HFFc6 (cell line): ENCODE measurements around the gene DSTN. TPM values are rescaled to one million over a fixed set of nuclear protein-coding genes. Genes with fewer than 3 reads are reported as not detected.

Experiments
- DNase-seq: peaks from one replicate; pipeline ENCODE4 v3.0.0-alpha.2; 2018
- H3K27ac Mint-ChIP-seq: 2 replicates; pipeline ENCODE4 v1.8.0; 2020; ENCODE audit warnings: mild to moderate bottlenecking, mixed read lengths
- H3K27me3 Mint-ChIP-seq: 2 replicates; pipeline ENCODE4 v1.8.0; 2021; ENCODE audit warnings: mild to moderate bottlenecking, moderate library complexity, mixed read lengths; ENCODE audit not compliant: insufficient read depth
- H3K36me3 Mint-ChIP-seq: 2 replicates; pipeline ENCODE4 v1.8.0; 2021; ENCODE audit warnings: low read depth, mixed read lengths
- H3K4me1 Mint-ChIP-seq: 2 replicates; pipeline ENCODE4 v1.8.0; 2020; ENCODE audit warnings: low read depth, mixed read lengths
- H3K4me3 Mint-ChIP-seq: 2 replicates; pipeline ENCODE4 v1.8.0; 2020; ENCODE audit warnings: mild to moderate bottlenecking, moderate library complexity, mixed read lengths
- H3K9me3 Mint-ChIP-seq: 2 replicates; pipeline ENCODE4 v1.8.0; 2020; ENCODE audit warnings: mild to moderate bottlenecking, mixed read lengths
- CTCF ChIP-seq: fragments of 200-600 bp; sonication (generic); IDR thresholded peaks from 2 replicates; pipeline ENCODE4 v1.5.0; 2021; ENCODE audit warnings: antibody characterized with exemption, mild to moderate bottlenecking
- total RNA-seq, 6 experiments: library from RNA; stranded (reverse); fragmentation: NEBNext Ultra II Directional; extraction: Animal tissue kit (Norgen Biotek cat#: 25700); gene quantifications; 2 replicates in 1 of 6; 3 replicates in 5 of 6; pipeline ENCODE4 v1.2.3, GENCODE V29; 2021

The DSTN gene
- total RNA-seq, 6 experiments from 2014 or later: 497 to 624 (median 521) TPM

DNA sequence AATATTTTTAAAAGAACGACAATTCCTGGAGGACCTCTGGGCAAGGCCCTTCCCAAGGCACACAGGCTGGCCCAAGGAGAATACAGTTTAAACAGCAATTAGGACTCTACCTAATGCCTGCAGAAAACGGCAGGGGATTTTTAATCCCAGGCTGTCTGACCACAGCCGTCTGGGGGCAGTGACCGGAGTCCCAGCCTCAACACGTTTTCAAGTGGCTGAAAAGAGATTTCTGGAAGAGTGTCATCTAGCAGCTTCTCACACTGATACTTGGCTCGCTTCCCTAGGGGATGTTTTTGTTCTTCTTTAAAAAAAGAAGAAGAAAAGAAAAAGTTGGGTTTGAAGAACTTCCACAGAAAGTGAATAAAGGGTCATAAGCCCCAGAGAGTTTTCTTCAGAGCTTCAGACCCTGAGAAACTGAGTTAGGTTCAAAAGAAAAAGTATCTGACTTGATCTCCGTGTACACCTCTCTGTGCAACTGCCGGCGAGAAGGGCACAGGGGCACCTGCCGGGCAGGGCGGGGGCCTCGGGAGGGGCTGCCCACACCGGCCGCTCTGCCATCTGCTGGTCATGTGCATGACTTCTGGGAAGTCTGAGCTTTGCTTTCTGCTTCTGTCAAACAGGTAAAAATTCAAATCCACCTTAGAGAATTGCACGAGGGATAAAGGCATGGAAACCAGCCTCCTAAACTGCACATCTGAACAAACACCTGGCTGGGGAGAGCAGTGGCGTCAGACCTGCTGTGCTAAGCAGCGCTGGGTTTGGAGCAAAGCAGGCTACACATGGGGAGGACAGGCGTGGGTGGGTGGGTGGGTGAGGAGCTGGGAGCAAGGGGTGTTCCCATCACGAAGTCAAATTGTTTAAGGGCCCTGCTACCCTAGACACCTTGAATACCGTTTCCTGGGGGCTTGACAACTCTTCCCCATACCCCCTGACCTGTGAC is 79.2 kb downstream of the DSTN start:
- Mint-ChIP-seq H3K9me3 (no peaks in the 10 kb centered on the region), H3K27me3 (peaks cover 2% of the 10 kb centered on the region), H3K36me3 (peaks cover 8% of the 10 kb centered on the region), H3K27ac (no peak overlapping the region), H3K4me1 (peaks cover 35% of the 10 kb centered on the region), H3K4me3 (no peak overlapping the region)
- peak; percentile 69 for TF ChIP-seq CTCF
- DNase-seq: no peak

- peak overlapping the region; percentile 82 for H3K27ac Mint-ChIP-seq
These were observed 80.6 kb downstream of the DSTN start for GRCh38 chr20:17650301-17651128.

GRCh38 chr20:17651129-17651759 is 81.4 kb downstream of the DSTN start:
- TF ChIP-seq CTCF: no peak
- H3K9me3 Mint-ChIP-seq: no peaks in the 10 kb centered on the region
- H3K4me1 Mint-ChIP-seq: peaks cover 56% of the 10 kb centered on the region
- peak; percentile 19 for DNase-seq
- peaks cover 24% of the 10 kb centered on the region for H3K36me3 Mint-ChIP-seq
- peak overlapping the region; percentile 82 for H3K27ac Mint-ChIP-seq
- peaks cover 2% of the 10 kb centered on the region for H3K27me3 Mint-ChIP-seq
- H3K4me3 Mint-ChIP-seq: no peak overlapping the region

More at GRCh38 chr20:17650301-17651128, 80.6 kb downstream of the DSTN start:
- Mint-ChIP-seq H3K4me1 (peaks cover 49% of the 10 kb centered on the region), H3K4me3 (no peak overlapping the region), H3K9me3 (no peaks in the 10 kb centered on the region), H3K36me3 (peaks cover 21% of the 10 kb centered on the region; the same call in 1 of the 2 replicates), H3K27me3 (peaks cover 2% of the 10 kb centered on the region)
- DNase-seq: no peak
- TF ChIP-seq CTCF: no peak

GRCh38 chr20:17651760-17652388 is 82.0 kb downstream of the DSTN start:
- H3K27ac Mint-ChIP-seq: peak overlapping the region; percentile 82

More at GRCh38 chr20:17651760-17652388, 82.0 kb downstream of the DSTN start:
- Mint-ChIP-seq H3K36me3 (peaks cover 30% of the 10 kb centered on the region), H3K9me3 (no peaks in the 10 kb centered on the region), H3K4me3 (peak overlapping the region; percentile 39), H3K4me1 (peaks cover 62% of the 10 kb centered on the region), H3K27me3 (peaks cover under 1% of the 10 kb centered on the region)
- TF ChIP-seq CTCF: no peak
- DNase-seq: no peak
